IPS DF 6.9 (cell line): ENCODE results near the gene SLC7A4.

Source experiments
- DNase-seq: peaks from one replicate; pipeline ENCODE4 v3.0.0-alpha.2; 2013; ENCODE audit warnings: low read depth, low spot score
- H3K27ac ChIP-seq: one replicate; pipeline ENCODE4 v1.5.1; 2013; ENCODE audit warnings: low read length, control low read depth
- H3K27me3 ChIP-seq: 2 replicates; pipeline ENCODE4 v1.6.1; 2013; ENCODE audit warnings: mild to moderate bottlenecking, low read length; ENCODE audit not compliant: control insufficient read depth, insufficient read depth
- H3K36me3 ChIP-seq: 2 replicates; pipeline ENCODE4 v1.6.1; 2013; ENCODE audit warnings: low read length; ENCODE audit not compliant: control insufficient read depth, insufficient read depth
- H3K4me1 ChIP-seq: 2 replicates; pipeline ENCODE4 v1.6.1; 2013; ENCODE audit warnings: low read length; ENCODE audit not compliant: control insufficient read depth, insufficient read depth
- H3K4me3 ChIP-seq: 2 replicates; pipeline ENCODE4 v1.5.1; 2013; ENCODE audit warnings: mild to moderate bottlenecking, low read length
- H3K9me3 ChIP-seq: 2 replicates; pipeline ENCODE4 v1.6.1; 2013; ENCODE audit warnings: low read length, inconsistent platforms; ENCODE audit not compliant: control insufficient read depth, insufficient read depth
- WGBS: extraction: QIAGEN DNeasy Blood & Tissue Kit; methylation state at CpG from one replicate; pipeline ENCODE4 v1.1.7; 2013; ENCODE audit warnings: mixed read lengths, missing lambda C conversion rate; ENCODE audit not compliant: insufficient read length, insufficient coverage; 5-methylcytosine and 5-hydroxymethylcytosine counted together

The SLC7A4 gene

DNA sequence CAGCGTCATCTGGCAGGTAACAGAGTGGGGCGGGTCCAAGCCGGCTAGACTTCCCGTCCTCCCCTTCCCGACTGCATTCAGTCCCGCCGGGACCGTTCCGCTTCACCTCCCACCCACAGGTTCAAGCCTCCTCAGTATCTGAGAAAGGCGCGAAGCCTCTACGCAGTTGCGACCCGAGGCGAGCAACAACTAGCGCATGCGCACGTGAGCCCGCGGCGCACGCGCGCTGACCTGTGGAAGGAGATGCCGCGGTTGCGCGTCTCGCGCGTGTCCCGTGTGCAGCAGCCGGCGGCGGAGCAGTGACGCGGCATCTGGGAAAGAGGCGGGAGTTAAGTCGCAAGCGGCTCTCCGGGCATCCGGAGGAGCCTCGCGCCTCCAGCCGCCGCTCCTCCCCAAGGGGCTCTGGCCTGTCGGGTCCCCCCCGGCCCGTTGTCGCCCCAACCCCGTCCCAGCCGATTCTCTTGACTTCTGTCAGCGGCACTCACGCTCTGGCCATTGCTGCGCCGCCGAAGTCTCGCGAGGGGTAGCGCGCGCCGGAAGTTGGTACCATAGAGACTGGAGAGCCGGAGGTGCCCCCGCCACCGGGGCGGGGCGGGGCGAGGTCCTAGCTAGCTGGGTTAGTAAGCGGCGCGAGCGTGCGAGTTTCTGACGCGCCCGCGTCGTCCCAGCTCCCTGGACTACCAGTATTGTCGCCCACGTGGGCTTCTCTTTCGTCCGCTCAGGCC is 30.6 kb downstream of the SLC7A4 start, which contains the start of gene THAP7:
THAP7 (minus strand) TSS at position 518 of the 725 bp plus-strand sequence; CDS start at position 311, 207 bp downstream.
- Histone ChIP-seq H3K4me3 (peak within 1 kb of the TSS; percentile 91), H3K9me3 (no peaks in the 10 kb centered on the region), H3K27me3 (no peaks in the 10 kb centered on the region), H3K27ac (no peak within 1 kb of the TSS), H3K36me3 (peaks cover 8% of the 10 kb centered on the region; the same call in 1 of the 2 replicates), H3K4me1 (peaks cover 2% of the 10 kb centered on the region)
- no CpG with 5 or more reads among the region's 83 CpGs for WGBS
- no peak for DNase-seq

DNA sequence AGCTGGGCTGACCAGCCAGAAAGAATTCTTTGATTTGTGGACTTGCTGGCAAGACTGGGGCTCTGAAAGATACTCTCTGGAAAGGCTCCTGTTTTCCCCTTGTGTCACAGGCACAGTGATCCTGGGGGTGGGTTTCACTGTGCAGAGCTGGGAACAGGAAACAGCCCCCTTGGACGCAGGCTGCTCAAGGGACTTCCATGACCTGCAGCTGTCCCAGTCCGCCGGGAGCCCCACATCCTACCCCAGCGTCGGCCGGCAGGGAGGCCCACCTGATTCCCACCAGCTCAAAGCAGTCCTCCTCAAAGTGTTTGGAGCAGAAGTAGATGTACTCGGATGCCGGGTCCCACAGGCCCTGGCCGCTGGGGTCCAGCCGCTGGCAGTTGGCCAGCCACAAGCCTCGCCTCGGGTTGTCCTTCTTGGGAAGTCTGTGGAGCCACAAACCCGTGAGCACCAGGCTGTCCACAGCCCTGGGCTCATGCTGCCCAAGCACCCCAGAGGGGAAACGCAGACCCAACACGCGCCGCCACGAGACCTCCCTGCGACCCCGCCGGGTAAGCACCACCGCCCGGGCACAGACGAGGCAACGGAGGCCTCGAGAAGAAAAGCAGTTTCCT is 31.3 kb downstream of the SLC7A4 start:
- no peak for DNase-seq
- no peak overlapping the region for H3K27ac ChIP-seq
- peaks cover 8% of the 10 kb centered on the region; the same call in 1 of the 2 replicates for H3K36me3 ChIP-seq
- peak overlapping the region; percentile 91; the same call in 1 of the 2 replicates for H3K4me3 ChIP-seq
- WGBS, result no CpG with 5 or more reads among the region's 26 CpGs
- H3K4me1 ChIP-seq, result peaks cover 2% of the 10 kb centered on the region
- H3K9me3 ChIP-seq, result no peaks in the 10 kb centered on the region
- no peaks in the 10 kb centered on the region for H3K27me3 ChIP-seq

DNA sequence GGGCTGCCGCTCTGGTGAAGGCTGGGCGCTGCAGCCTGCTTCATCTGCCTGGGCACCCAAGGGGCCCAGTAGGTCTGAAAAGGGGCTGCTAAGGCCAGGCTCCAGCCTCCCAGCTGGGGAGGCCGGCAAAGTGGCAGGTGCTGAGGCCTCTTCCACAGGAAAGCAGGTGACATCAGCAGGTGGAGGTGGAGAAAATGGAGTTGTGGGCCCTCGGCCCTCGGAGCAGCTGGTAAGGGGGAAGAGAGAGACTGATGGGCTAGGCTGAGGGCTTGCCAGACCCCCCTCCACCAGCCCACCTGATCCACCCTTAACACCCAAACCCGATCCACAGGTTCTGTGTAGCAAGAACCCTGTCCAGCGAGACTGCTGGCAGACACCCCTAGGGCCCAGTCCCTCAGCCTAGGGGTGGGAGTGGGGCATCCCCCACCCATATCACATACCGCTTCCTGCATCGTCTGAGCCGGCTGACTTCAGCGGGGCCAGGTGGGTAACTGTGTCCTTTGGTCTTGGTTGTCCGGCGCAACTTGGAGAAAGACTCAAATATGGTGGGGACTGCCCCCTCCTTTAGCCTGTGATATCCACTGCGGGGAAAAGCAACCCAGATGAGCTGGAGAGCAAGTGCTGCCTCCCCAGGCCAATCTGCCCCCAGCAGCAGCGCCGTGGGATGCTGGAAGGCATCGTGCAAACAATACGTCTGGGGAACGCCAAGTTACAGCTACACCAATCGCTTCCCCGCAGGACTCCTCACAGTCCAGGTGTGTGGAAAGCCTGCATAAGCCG is 32.0 kb downstream of the SLC7A4 start:
- peaks cover 2% of the 10 kb centered on the region for H3K4me1 ChIP-seq
- no peak for DNase-seq
- no peak overlapping the region; the same call in 1 of the 2 replicates for H3K4me3 ChIP-seq
- peaks cover 8% of the 10 kb centered on the region; the same call in 1 of the 2 replicates for H3K36me3 ChIP-seq
- WGBS, result no CpG with 5 or more reads among the region's 22 CpGs
- no peak overlapping the region for H3K27ac ChIP-seq
- H3K27me3 ChIP-seq, result no peaks in the 10 kb centered on the region
- H3K9me3 ChIP-seq, result no peaks in the 10 kb centered on the region

DNA sequence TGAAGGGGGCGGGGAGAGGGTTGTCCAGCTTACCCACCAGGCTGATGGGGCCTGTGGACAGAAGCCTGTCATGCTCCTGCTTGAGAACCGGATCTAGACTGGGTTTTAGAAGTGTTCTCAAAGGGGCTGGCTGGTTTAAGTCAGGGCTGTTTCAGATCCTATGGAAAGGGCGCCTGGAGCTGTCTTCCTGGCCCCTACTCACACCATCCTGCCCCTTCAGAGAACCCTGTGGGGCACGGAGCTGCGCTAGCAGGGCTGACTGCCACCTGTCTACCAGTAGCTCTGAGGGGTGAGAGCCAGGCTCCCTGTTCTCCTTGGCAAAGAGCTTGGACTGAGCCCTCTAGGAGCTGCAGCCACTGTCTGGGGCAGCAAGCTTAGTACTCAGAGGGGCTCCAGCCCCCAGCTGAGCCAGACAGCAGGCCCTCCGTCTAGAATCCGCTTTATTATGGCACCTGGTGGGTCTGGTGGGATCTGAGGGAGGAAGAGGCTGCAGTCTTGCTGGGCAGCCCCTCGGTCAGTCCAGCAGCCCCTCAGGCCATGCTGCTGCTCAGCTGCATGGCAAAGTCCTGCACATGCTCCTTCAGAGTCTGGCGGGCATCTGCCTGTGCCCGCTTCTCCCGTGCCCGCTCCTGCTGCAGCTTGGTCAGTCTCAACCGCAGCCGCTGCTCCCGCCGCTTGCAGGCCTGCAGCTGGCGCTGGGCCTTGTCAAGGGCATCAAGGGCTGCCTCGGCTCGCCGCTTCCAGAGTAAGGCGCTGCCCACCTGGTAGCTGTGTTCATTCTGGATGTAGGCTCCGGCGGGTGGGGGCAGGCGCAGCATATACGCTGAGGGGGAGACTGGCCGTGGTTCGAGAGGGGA is 32.8 kb downstream of the SLC7A4 start:
- Histone ChIP-seq H3K27me3 (no peaks in the 10 kb centered on the region), H3K36me3 (peaks cover 8% of the 10 kb centered on the region; the same call in 1 of the 2 replicates), H3K27ac (no peak overlapping the region), H3K4me1 (peaks cover 2% of the 10 kb centered on the region), H3K4me3 (no peak overlapping the region), H3K9me3 (no peaks in the 10 kb centered on the region)
- no peak for DNase-seq
- no CpG with 5 or more reads among the region's 27 CpGs for WGBS

DNA sequence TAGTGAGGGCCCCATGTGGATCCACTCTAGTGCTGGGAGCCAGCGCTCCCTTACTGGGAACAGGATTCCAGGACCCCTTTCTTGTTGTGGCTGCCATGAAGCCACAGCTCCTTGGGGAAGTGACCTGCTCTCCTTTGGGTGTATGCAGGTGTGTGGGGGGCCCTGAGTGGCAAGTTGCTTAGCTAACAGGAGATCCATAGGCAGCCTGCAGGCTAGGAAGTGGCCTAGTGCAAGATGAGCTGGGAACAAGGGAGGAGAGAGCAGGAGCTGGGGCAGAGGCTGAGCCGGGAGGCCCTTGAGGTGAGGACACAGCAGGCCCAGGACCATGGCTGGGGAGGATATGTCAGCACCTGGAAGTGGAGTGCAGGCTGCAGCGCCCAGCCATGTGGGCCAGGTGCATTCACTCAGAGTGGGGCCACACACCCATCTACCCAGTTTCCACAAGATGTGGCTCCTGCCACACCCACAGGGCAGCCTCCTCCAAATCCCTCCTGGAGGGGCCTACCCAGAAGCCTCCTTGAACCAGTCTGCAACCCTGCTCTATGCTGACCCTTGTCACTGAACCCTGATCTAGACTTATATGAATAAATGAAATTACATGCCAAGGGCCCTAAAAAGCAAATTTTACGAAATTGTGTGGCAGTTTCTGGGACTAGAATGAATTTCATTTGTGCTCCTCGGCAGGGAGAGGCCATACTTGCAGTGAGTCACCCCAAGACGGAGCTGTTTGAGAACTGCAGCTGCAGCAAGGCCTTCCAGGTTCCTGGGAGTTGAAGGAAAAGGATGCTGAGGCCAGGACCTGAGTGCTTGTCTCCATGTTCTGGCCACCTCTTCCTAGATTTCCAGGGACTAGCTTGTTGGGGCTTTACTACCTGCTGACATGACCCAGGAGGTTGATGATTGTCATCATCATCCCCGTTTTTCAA is 33.7 kb downstream of the SLC7A4 start:
- no CpG with 5 or more reads among the region's 7 CpGs for WGBS
- Histone ChIP-seq H3K27me3 (no peaks in the 10 kb centered on the region), H3K4me3 (no peak overlapping the region), H3K36me3 (peaks cover 8% of the 10 kb centered on the region; the same call in 1 of the 2 replicates), H3K9me3 (no peaks in the 10 kb centered on the region), H3K4me1 (peaks cover 2% of the 10 kb centered on the region), H3K27ac (no peak overlapping the region)
- no peak for DNase-seq

DNA sequence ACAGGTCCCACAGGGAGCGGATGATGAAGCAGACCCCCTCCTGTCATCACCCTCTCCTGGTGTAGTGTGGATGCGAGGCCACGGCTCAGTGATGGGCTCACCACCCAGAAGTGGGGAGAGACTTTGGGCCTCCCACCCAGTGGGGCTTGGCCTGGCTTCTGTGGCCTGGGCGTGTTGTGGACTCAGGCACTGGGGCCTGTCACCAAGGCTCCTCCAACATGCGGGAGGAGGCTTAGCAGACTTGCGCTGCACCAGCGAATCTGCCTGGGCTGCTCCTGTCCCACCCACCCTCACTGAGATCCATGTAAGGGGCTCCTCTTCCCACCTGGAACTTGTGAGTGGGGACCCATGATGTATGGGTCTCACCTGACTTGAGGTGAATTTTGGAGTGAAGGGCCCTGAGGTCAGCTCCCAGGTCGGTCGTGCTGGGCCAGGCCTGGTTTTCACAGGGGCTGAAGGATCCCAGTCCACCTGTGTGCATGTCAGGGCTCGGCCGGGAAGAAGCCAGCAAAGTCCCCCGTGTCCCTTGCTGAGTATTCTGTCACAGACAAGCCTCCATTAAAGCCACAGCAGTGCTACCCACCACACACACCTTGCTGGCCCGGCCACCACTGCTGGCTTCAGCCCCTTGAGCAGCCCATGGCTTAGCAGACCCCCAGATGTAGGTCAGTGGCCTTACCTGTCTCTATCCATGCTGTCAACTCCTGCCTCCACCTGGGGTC is 34.7 kb downstream of the SLC7A4 start:
- no CpG with 5 or more reads among the region's 13 CpGs for WGBS
- no peak for DNase-seq
- H3K27me3 ChIP-seq, result no peaks in the 10 kb centered on the region
- peaks cover 2% of the 10 kb centered on the region for H3K4me1 ChIP-seq
- no peak overlapping the region for H3K27ac ChIP-seq
- no peak overlapping the region for H3K4me3 ChIP-seq
- H3K36me3 ChIP-seq, result peaks cover 11% of the 10 kb centered on the region; the same call in 1 of the 2 replicates
- no peaks in the 10 kb centered on the region for H3K9me3 ChIP-seq

DNA sequence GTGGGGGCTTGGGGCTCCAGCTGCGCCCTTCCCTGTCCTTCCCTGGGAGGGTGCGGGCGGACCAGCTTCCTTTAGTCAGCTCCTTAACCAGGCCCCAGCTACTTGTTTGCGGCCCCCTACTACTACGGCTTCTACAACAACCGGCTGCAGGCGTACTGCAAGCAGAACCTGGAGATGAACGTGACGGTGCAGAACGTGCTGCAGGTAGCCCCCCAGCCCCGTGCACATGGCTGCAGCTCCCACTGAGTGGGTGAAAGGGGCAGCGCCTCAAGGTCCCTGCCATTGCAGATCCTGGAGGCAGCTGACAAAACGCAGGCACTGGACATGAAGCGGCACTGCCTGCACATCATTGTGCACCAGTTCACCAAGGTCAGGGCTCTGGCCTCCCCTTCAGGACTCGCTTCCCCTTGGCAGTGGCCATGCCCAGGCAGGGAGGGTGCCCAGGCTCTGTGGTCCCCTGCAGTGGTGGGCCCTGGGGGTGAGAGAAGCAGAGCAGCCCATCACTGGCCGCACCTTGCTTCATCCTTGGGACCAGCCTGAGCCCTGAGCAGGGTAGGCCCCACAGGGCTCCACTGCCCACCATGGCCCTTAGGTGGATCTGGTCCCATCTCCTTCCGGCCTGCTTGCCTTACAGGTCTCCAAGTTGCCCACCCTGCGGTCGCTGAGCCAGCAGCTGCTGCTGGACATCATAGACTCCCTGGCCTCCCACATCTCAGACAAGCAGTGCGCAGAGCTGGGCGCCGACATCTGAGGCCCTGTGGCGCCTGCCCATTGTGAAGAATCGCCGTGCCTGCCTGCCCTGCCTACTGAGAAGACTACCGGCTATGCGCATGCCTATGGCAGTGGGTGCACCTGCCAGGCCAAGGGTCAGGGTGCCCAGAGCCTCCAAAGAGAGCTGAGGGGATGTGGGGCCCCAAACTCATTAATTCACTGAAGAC is 35.5 kb downstream of the SLC7A4 start:
- H3K4me3 ChIP-seq, result no peak overlapping the region
- H3K27me3 ChIP-seq, result no peaks in the 10 kb centered on the region
- no CpG with 5 or more reads among the region's 27 CpGs for WGBS
- H3K27ac ChIP-seq, result no peak overlapping the region
- DNase-seq, result no peak
- peaks cover 2% of the 10 kb centered on the region for H3K4me1 ChIP-seq
- peaks cover 19% of the 10 kb centered on the region for H3K36me3 ChIP-seq
- H3K9me3 ChIP-seq, result no peaks in the 10 kb centered on the region

DNA sequence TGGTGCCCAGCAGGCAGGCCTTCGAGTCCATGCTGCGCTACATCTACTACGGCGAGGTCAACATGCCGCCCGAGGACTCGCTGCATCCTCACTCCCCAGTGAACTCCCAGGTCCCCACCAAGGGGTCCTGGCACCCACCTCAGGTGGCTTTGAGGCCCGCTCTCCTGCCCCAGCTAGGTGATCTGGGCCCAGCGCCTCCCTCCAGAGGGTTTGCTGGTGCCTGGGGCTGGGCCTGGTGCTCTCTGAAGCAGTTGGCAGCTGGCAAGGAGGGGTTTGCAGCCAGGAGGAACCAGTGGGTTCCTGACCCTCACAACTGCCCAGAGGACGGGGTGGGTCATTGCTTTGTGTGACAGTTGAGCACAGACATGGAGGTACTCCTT is 36.3 kb downstream of the SLC7A4 start:
- Histone ChIP-seq H3K9me3 (no peaks in the 10 kb centered on the region), H3K4me3 (no peak overlapping the region), H3K4me1 (peaks cover 2% of the 10 kb centered on the region), H3K36me3 (peaks cover 24% of the 10 kb centered on the region), H3K27me3 (no peaks in the 10 kb centered on the region), H3K27ac (no peak overlapping the region)
- no CpG with 5 or more reads among the region's 10 CpGs for WGBS
- DNase-seq, result no peak
